IMR-90 (cell line): ENCODE measurements around the gene MCTP1. TPM values are rescaled to one million over a fixed set of nuclear protein-coding genes. Genes with fewer than 3 reads are reported as not detected.

Experiments used
- ATAC-seq: fragments of 200-7000 bp; cut with Tn5 transposase; 2 replicates; pipeline ENCODE4 v1.9.1; 2020; ENCODE audit warnings: low read depth, mild to moderate bottlenecking, moderate library complexity
- BruUV-seq: library from RNA; stranded (reverse); fragments of 400-500 nt; replicated peaks from 2 replicates; lab custom pipeline; 2021; lab: Mats Ljungman, UMichigan
- CTCF ChIA-PET: fragments of 300-600 bp; formaldehyde crosslinking; extraction: SDS; loops from one replicate; lab custom pipeline; 2021; ENCODE audit warnings: antibody characterized with exemption; lab: Yijun Ruan, JAX
- POLR2A ChIA-PET: fragments of 300-600 bp; sonication (Branson Sonifier 250); formaldehyde crosslinking; loops from one replicate; lab custom pipeline; 2022; ENCODE audit warnings: antibody characterized with exemption; ENCODE audit not compliant: unreplicated experiment; lab: Charles Lee
- DNase-seq: peaks from one replicate; pipeline ENCODE4 v3.0.0; 2013
- H2AFZ ChIP-seq: replicated peaks from 2 replicates; pipeline ENCODE3; 2013; ENCODE audit warnings: low read length, mild to moderate bottlenecking; ENCODE audit not compliant: poor library complexity
- H2AK5ac ChIP-seq: 2 replicates; pipeline ENCODE4 v1.6.1; 2013; ENCODE audit warnings: low read depth, low read length, inconsistent platforms
- H2AK9ac ChIP-seq: replicated peaks from 2 replicates; pipeline ENCODE3; 2013; ENCODE audit warnings: mild to moderate bottlenecking, low read depth, low read length, moderate library complexity; ENCODE audit not compliant: poor library complexity
- H2BK120ac ChIP-seq: 2 replicates; pipeline ENCODE4 v1.6.1; 2013; ENCODE audit warnings: low read depth, low read length, inconsistent platforms
- H2BK15ac ChIP-seq: 3 replicates; pipeline ENCODE4 v1.6.1; 2013; ENCODE audit warnings: low read depth, low read length, inconsistent platforms
- H2BK20ac ChIP-seq: 2 replicates; pipeline ENCODE4 v1.6.1; 2013; ENCODE audit warnings: low read depth, mild to moderate bottlenecking, inconsistent platforms, low read length, moderate library complexity
- H2BK5ac ChIP-seq: 2 replicates; pipeline ENCODE4 v1.6.1; 2013; ENCODE audit warnings: mild to moderate bottlenecking, low read depth, low read length, inconsistent platforms; ENCODE audit not compliant: poor library complexity, severe bottlenecking
- H3K14ac ChIP-seq: replicated peaks from 2 replicates; pipeline ENCODE4 v1.6.1; 2013; ENCODE audit warnings: low read depth, low read length, inconsistent platforms
- H3K18ac ChIP-seq: 2 replicates; pipeline ENCODE4 v1.6.1; 2013; ENCODE audit warnings: low read depth, low read length, control low read depth
- H3K23ac ChIP-seq: 2 replicates; pipeline ENCODE4 v1.6.1; 2013; ENCODE audit warnings: low read depth, low read length, inconsistent platforms
- H3K27ac ChIP-seq: 2 replicates; pipeline ENCODE4 v1.5.1; 2013; ENCODE audit warnings: mild to moderate bottlenecking, control low read depth, low read length; ENCODE audit not compliant: insufficient read depth
- H3K27me3 ChIP-seq: 2 replicates; pipeline ENCODE4 v1.6.1; 2013; ENCODE audit warnings: low read length; ENCODE audit not compliant: control insufficient read depth, insufficient read depth
- H3K36me3 ChIP-seq: 2 replicates; pipeline ENCODE4 v1.6.1; 2013; ENCODE audit warnings: low read length, mixed read lengths; ENCODE audit not compliant: control insufficient read depth, insufficient read depth
- H3K4ac ChIP-seq: 2 replicates; pipeline ENCODE4 v1.6.1; 2013; ENCODE audit warnings: low read depth, low read length, inconsistent platforms
- H3K4me1 ChIP-seq: 2 replicates; pipeline ENCODE4 v1.6.1; 2013; ENCODE audit warnings: low read length, mixed read lengths; ENCODE audit not compliant: control insufficient read depth, insufficient read depth
- H3K4me2 ChIP-seq: 2 replicates; pipeline ENCODE4 v1.6.1; 2013; ENCODE audit warnings: low read depth, mild to moderate bottlenecking, control low read depth, low read length, moderate library complexity
- H3K4me3 ChIP-seq: 2 replicates; pipeline ENCODE4 v1.5.1; 2013; ENCODE audit warnings: low read depth, mild to moderate bottlenecking, control low read depth, low read length, moderate library complexity; ENCODE audit not compliant: insufficient read depth
- H3K56ac ChIP-seq: 2 replicates; pipeline ENCODE4 v1.6.1; 2013; ENCODE audit warnings: low read length, inconsistent platforms; ENCODE audit not compliant: insufficient read depth; ENCODE audit errors: extremely low read depth
- H3K79me1 ChIP-seq, 2 experiments: 2 replicates each; pipeline ENCODE4 v1.6.1; 2013; ENCODE audit warnings: low read length in 2 of 2, inconsistent platforms in 1 of 2, low read depth in 1 of 2
- H3K9ac ChIP-seq: 2 replicates; pipeline ENCODE4 v1.6.1; 2013; ENCODE audit warnings: low read depth, low read length, control low read depth
- H3K9me1 ChIP-seq: 2 replicates; pipeline ENCODE4 v1.6.1; 2013; ENCODE audit warnings: low read length, inconsistent platforms; ENCODE audit not compliant: insufficient read depth
- H3K9me3 ChIP-seq: 2 replicates; pipeline ENCODE4 v1.6.1; 2013; ENCODE audit warnings: low read length; ENCODE audit not compliant: control insufficient read depth, insufficient read depth
- H4K20me1 ChIP-seq: 2 replicates; pipeline ENCODE4 v1.6.1; 2013; ENCODE audit warnings: low read length, inconsistent platforms; ENCODE audit not compliant: insufficient read depth
- H4K5ac ChIP-seq: 2 replicates; pipeline ENCODE4 v1.6.1; 2013; ENCODE audit warnings: mild to moderate bottlenecking, low read depth, low read length, control low read depth
- H4K8ac ChIP-seq, 2 experiments: 2 replicates each; pipeline ENCODE4 v1.6.1; 2013; ENCODE audit warnings: low read depth in 2 of 2, low read length in 2 of 2, control low read depth in 1 of 2, inconsistent platforms in 1 of 2
- H4K91ac ChIP-seq: 2 replicates; pipeline ENCODE4 v1.6.1; 2013; ENCODE audit warnings: low read depth, low read length, inconsistent platforms; ENCODE audit not compliant: insufficient read depth
- CEBPB ChIP-seq: IDR thresholded peaks from 2 replicates; pipeline ENCODE4 v1.6.1; 2012; ENCODE audit warnings: low read depth, low read length, improper control_type of control experiment
- CHD1 ChIP-seq: IDR thresholded peaks from 2 replicates; pipeline ENCODE4 v1.6.1; 2012; ENCODE audit warnings: low read depth, low read length, improper control_type of control experiment
- MAZ ChIP-seq: IDR thresholded peaks from 2 replicates; pipeline ENCODE4 v1.6.1; 2012; ENCODE audit warnings: low read depth, mild to moderate bottlenecking, low read length, improper control_type of control experiment, moderate library complexity, borderline replicate concordance
- MXI1 ChIP-seq: IDR thresholded peaks from 2 replicates; pipeline ENCODE4 v1.6.1; 2012; ENCODE audit warnings: low read depth, mild to moderate bottlenecking, low read length, moderate library complexity, borderline replicate concordance
- NFE2L2 ChIP-seq: fragments of 150-350 bp; IDR thresholded peaks from 2 replicates; pipeline ENCODE4 v1.6.1; 2016; ENCODE audit warnings: low read depth, mild to moderate bottlenecking, low read length
- RAD21 ChIP-seq: IDR thresholded peaks from 2 replicates; pipeline ENCODE4 v1.6.1; 2012; ENCODE audit warnings: low read length, improper control_type of control experiment
- RCOR1 ChIP-seq: IDR thresholded peaks from 2 replicates; pipeline ENCODE4 v1.6.1; 2012; ENCODE audit warnings: mild to moderate bottlenecking, low read length, improper control_type of control experiment; ENCODE audit not compliant: insufficient replicate concordance
- WGBS, 2 experiments: methylation state at CpG; one replicate each; pipeline versions ENCODE4 v1.1.5 to v1.1.7; 2013; ENCODE audit warnings: missing lambda C conversion rate in 2 of 2; ENCODE audit not compliant: insufficient read length in 1 of 2; ENCODE audit errors: extremely low coverage in 2 of 2; 5-methylcytosine and 5-hydroxymethylcytosine counted together
- dilution Hi-C: fragments of 300-500 bp; cut with HindIII; formaldehyde crosslinking; loops from one replicate; pipeline ENCODE4 v1.14.3; 2018; ENCODE audit warnings: low sequenced_read_pairs; ENCODE audit not compliant: unreplicated experiment
- in situ Hi-C: fragments of 300-500 bp; cut with MboI; formaldehyde crosslinking; loops from 3 replicates; pipeline ENCODE4 v1.14.3; 2019; ENCODE audit warnings: low sequenced_read_pairs, inconsistent platforms, mixed read lengths
- intact Hi-C: fragments of 100-400 bp; cut with micrococcal nuclease; formaldehyde crosslinking; loops from 2 replicates; pipeline ENCODE4 v1.10.0; 2022
- polyA plus RNA-seq, 3 experiments: library from polyadenylated mRNA; depleted of rRNA; stranded (reverse); fragments of >200 nt; gene quantifications; 2 replicates each; pipeline ENCODE4 v1.2.3, GENCODE V29; 2012; ENCODE audit warnings: low replicate concordance in 1 of 3
- total RNA-seq: library from RNA; depleted of rRNA; stranded (reverse); fragments of >200 nt; gene quantifications from 2 replicates; pipeline ENCODE4 v1.2.3, GENCODE V29; 2012
- TF ChIP-seq, protein P1 (sequence below): fragments of 150-350 bp; IDR thresholded peaks from 2 replicates; pipeline ENCODE4 v1.6.1; 2017; ENCODE audit warnings: mild to moderate bottlenecking, antibody characterized with exemption, low read length, low read depth
- TF ChIP-seq, protein P2 (sequence below): conservative IDR thresholded peaks from 2 replicates; pipeline ENCODE4 v1.5.1; 2012; ENCODE audit warnings: mild to moderate bottlenecking, low read depth, low read length, improper control_type of control experiment
- TF ChIP-seq, protein P3 (sequence below): fragments of 150-350 bp; IDR thresholded peaks from 2 replicates; pipeline ENCODE4 v1.6.1; 2016; ENCODE audit warnings: low read depth, mild to moderate bottlenecking, low read length, moderate library complexity, borderline replicate concordance

MCTP1 gene
- total and polyA plus RNA-seq, 2 of the 4 experiments (the other 2 are of a cell fraction), result 0.21 TPM; not detected in 1

DNA sequence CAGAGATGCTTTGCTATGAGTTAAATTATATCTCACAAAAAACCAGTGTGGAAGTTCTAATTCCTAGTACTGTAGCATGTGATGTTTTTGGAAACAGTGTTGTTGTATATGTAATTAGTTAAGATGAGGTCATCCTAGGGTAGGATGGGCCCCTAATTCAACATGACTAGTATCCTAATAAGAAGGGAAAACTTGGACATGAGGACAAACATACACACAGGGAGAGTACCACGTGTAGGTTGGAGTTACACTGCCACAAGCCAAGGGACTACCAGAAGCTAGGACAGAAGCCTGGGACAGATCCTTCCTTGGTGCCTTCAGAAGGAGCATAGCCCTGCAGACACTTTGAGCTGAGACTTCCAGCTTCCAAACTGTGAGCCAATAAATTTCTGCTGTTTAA lies 234.2 kb downstream of the MCTP1 start:
- Histone ChIP-seq H3K9ac (no peak overlapping the region), H2AFZ (no peak overlapping the region), H2BK20ac (no peak overlapping the region), H3K36me3 (no peaks in the 10 kb centered on the region), H3K56ac (no peak overlapping the region), H3K4ac (no peak overlapping the region), H2AK5ac (no peak overlapping the region), H2BK15ac (no peak overlapping the region), H4K20me1 (no peaks in the 10 kb centered on the region), H3K9me1 (no peaks in the 10 kb centered on the region), H3K9me3 (no peaks in the 10 kb centered on the region), H3K23ac (no peak overlapping the region), H2BK5ac (no peak overlapping the region), H3K4me1 (no peaks in the 10 kb centered on the region), H3K4me3 (no peak overlapping the region), H4K91ac (no peak overlapping the region), H4K8ac (no peak overlapping the region), H3K27me3 (no peaks in the 10 kb centered on the region), H2AK9ac (no peak overlapping the region), H2BK120ac (no peak overlapping the region), H4K5ac (no peak overlapping the region), H3K27ac (no peak overlapping the region), H3K14ac (no peak overlapping the region), H3K4me2 (no peak overlapping the region), H3K79me1 (no peaks in the 10 kb centered on the region), H3K18ac (no peak overlapping the region)
- POLR2A ChIA-PET, result no interaction called here
- DNase-seq (no peak), ATAC-seq (no peak)
- in situ Hi-C loops, result no loop called here
- intact Hi-C loops, result no loop called here
- TF ChIP-seq, protein P1, sequence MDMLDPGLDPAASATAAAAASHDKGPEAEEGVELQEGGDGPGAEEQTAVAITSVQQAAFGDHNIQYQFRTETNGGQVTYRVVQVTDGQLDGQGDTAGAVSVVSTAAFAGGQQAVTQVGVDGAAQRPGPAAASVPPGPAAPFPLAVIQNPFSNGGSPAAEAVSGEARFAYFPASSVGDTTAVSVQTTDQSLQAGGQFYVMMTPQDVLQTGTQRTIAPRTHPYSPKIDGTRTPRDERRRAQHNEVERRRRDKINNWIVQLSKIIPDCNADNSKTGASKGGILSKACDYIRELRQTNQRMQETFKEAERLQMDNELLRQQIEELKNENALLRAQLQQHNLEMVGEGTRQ, result no peak
- TF ChIP-seq CHD1 (no peak), MAZ (no peak), NFE2L2 (no peak), CEBPB (no peak), MXI1 (no peak), RAD21 (no peak), RCOR1 (no peak)
- TF ChIP-seq, protein P2, sequence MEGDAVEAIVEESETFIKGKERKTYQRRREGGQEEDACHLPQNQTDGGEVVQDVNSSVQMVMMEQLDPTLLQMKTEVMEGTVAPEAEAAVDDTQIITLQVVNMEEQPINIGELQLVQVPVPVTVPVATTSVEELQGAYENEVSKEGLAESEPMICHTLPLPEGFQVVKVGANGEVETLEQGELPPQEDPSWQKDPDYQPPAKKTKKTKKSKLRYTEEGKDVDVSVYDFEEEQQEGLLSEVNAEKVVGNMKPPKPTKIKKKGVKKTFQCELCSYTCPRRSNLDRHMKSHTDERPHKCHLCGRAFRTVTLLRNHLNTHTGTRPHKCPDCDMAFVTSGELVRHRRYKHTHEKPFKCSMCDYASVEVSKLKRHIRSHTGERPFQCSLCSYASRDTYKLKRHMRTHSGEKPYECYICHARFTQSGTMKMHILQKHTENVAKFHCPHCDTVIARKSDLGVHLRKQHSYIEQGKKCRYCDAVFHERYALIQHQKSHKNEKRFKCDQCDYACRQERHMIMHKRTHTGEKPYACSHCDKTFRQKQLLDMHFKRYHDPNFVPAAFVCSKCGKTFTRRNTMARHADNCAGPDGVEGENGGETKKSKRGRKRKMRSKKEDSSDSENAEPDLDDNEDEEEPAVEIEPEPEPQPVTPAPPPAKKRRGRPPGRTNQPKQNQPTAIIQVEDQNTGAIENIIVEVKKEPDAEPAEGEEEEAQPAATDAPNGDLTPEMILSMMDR, result no peak
- TF ChIP-seq, protein P3, sequence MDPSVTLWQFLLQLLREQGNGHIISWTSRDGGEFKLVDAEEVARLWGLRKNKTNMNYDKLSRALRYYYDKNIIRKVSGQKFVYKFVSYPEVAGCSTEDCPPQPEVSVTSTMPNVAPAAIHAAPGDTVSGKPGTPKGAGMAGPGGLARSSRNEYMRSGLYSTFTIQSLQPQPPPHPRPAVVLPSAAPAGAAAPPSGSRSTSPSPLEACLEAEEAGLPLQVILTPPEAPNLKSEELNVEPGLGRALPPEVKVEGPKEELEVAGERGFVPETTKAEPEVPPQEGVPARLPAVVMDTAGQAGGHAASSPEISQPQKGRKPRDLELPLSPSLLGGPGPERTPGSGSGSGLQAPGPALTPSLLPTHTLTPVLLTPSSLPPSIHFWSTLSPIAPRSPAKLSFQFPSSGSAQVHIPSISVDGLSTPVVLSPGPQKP, result no peak
- no CpG with 5 or more reads among the region's 1 CpG for WGBS, 2 experiments
- dilution Hi-C loops, result no loop called here
- CTCF ChIA-PET, result no interaction called here
- no TSS peak for BruUV-seq
